Stimulated activated CD4-positive, alpha-beta T cell treated with anti-CD3 and anti-CD28 coated beads, TNF-alpha, amount 100 ng/mL, for 1 hour (primary cell): ENCODE data around the gene SPDYE5.

Source experiments
- DNase-seq, 3 donors: peaks; one replicate each; pipeline ENCODE4 v3.0.0-alpha.2; 2020; ENCODE audit warnings: low read depth in 3 of 3, low spot score in 1 of 3

SPDYE5 gene

GRCh38 chr7:75536940-75537538, 44.9 kb downstream of the SPDYE5 start:
- DNase-seq = no peak

GRCh38 chr7:75537731-75538130, 45.6 kb downstream of the SPDYE5 start:
- no peak for DNase-seq

GRCh38 chr7:75546237-75547015, 54.3 kb downstream of the SPDYE5 start:
- no peak for DNase-seq
